K562 (cell line): ENCODE data around the gene SERGEF. TPM values are rescaled to one million over a fixed set of nuclear protein-coding genes. Genes with fewer than 3 reads are reported as not detected.

Experiments used
- ATAC-seq: fragments of 200-7000 bp; cut with Tn5 transposase; 3 replicates; pipeline ENCODE4 v1.9.1; 2020; ENCODE audit warnings: moderate library complexity
- BruUV-seq: library from RNA; stranded (reverse); fragments of 400-500 nt; replicated peaks from 2 replicates; lab custom pipeline; 2021; lab: Mats Ljungman, UMichigan
- CTCF ChIA-PET: fragments of 300-600 bp; formaldehyde crosslinking; extraction: SDS; loops from one replicate; lab custom pipeline; 2021; ENCODE audit warnings: low intra/inter-chr PET ratio; lab: Yijun Ruan, JAX
- POLR2A ChIA-PET: fragments of 300-600, 350-650 bp; sonication (Branson Sonifier 250); formaldehyde crosslinking; extraction: SDS; loops from one replicate; lab custom pipeline; 2021; ENCODE audit warnings: antibody characterized with exemption, inconsistent platforms; lab: Yijun Ruan, JAX
- DNase-seq, 4 experiments: peaks; one replicate each; pipeline versions ENCODE4 v3.0.0 to v3.0.0-alpha.2; 2011 to 2018; ENCODE audit warnings: low spot score in 3 of 4, mixed read lengths in 3 of 4; ENCODE audit errors: extremely low read depth in 1 of 4
- FAIRE-seq: peaks from 2 replicates; lab custom pipeline; 2011; peaks lifted over from hg19 to GRCh38; lab: Jason Lieb, UNC
- H2AFZ ChIP-seq: 2 replicates; pipeline ENCODE4 v1.6.0; 2011; ENCODE audit warnings: low read depth, low read length, control low read depth, inconsistent platforms
- H3K27ac ChIP-seq: fragments of 200-600 bp; 3 replicates; pipeline ENCODE4 v1.8.0; 2011; ENCODE audit warnings: low read depth, mild to moderate bottlenecking, control low read depth, inconsistent platforms, low read length, moderate library complexity, mixed read lengths; ENCODE audit errors: extremely low read depth
- H3K27me3 ChIP-seq, 2 experiments: fragments of 300-600 bp in 1 of 2; 2 replicates in 1 of 2; 3 replicates in 1 of 2; pipeline versions ENCODE4 v1.6.0 to v1.8.0; 2011; ENCODE audit warnings: inconsistent platforms in 2 of 2, low read length in 2 of 2, mild to moderate bottlenecking in 1 of 2, mixed read lengths in 1 of 2, moderate library complexity in 1 of 2; ENCODE audit not compliant: control insufficient read depth in 2 of 2, insufficient read depth in 2 of 2
- H3K36me3 ChIP-seq: fragments of 300-600 bp; 3 replicates; pipeline ENCODE4 v1.8.0; 2011; ENCODE audit warnings: mild to moderate bottlenecking, low read length, inconsistent platforms; ENCODE audit not compliant: control insufficient read depth, insufficient read depth
- H3K4me1 ChIP-seq, 2 experiments: fragments of 200-600 bp in 1 of 2; replicated peaks in 1 of 2; 2 replicates in 1 of 2; 3 replicates in 1 of 2; pipeline versions ENCODE4 v1.5.1 to v1.8.0; 2011; ENCODE audit warnings: inconsistent platforms in 2 of 2, low read length in 2 of 2, mild to moderate bottlenecking in 1 of 2, mixed read lengths in 1 of 2, moderate library complexity in 1 of 2; ENCODE audit not compliant: control insufficient read depth in 2 of 2, insufficient read depth in 2 of 2
- H3K4me2 ChIP-seq: 2 replicates; pipeline ENCODE4 v1.6.1; 2011; ENCODE audit warnings: low read length, control low read depth, inconsistent platforms, mixed read lengths; ENCODE audit not compliant: insufficient read depth
- H3K4me3 ChIP-seq: fragments of 200-600 bp; sonication (generic), shearing (Covaris generic); 2 replicates; pipeline ENCODE4 v1.5.1; 2016; ENCODE audit warnings: control low read depth, inconsistent platforms
- H3K79me2 ChIP-seq: fragments of 200-600 bp; 3 replicates; pipeline ENCODE4 v1.8.0; 2011; ENCODE audit warnings: low read length, inconsistent platforms; ENCODE audit not compliant: control insufficient read depth, insufficient read depth
- H3K9ac ChIP-seq, 2 experiments: 2 replicates each; pipeline versions ENCODE4 v1.6.0 to v1.6.1; 2011; ENCODE audit warnings: low read depth in 2 of 2, low read length in 2 of 2, control low read depth in 1 of 2, inconsistent platforms in 1 of 2, mild to moderate bottlenecking in 1 of 2, mixed read lengths in 1 of 2; ENCODE audit not compliant: insufficient read depth in 1 of 2
- H3K9me1 ChIP-seq: one replicate; pipeline ENCODE4 v1.6.0; 2011; ENCODE audit warnings: inconsistent platforms, mild to moderate bottlenecking, low read length, moderate library complexity; ENCODE audit not compliant: control insufficient read depth, insufficient read depth
- H3K9me3 ChIP-seq: replicated peaks from 2 replicates; pipeline ENCODE4 v1.5.1; 2011; ENCODE audit warnings: low read depth, low read length, inconsistent platforms; ENCODE audit not compliant: control insufficient read depth, insufficient read depth
- H4K20me1 ChIP-seq: replicated peaks from 2 replicates; pipeline ENCODE4 v1.6.1; 2011; ENCODE audit warnings: low read length, inconsistent platforms, mixed read lengths; ENCODE audit not compliant: control insufficient read depth, insufficient read depth
- HMGXB4 ChIP-seq: sonication (generic); formaldehyde crosslinking; IDR thresholded peaks from 2 replicates; pipeline ENCODE4 v1.8.1; 2023; ENCODE audit warnings: mild to moderate bottlenecking, missing genetic modification reagents
- ZNF212 ChIP-seq: fragments of 450-650 bp; formaldehyde crosslinking; IDR thresholded peaks from 2 replicates; pipeline ENCODE4 v1.4.0; 2020; ENCODE audit warnings: mild to moderate bottlenecking
- ZNF431 ChIP-seq: sonication (generic); formaldehyde crosslinking; IDR thresholded peaks from 2 replicates; pipeline ENCODE4 v1.8.0; 2022; ENCODE audit warnings: mild to moderate bottlenecking, missing genetic modification reagents
- WGBS: fragments of 100-300 bp; shearing (Covaris generic); methylation state at CpG from one replicate; pipeline ENCODE4 v1.1.6; 2016; ENCODE audit warnings: low coverage, mixed read lengths; ENCODE audit not compliant: insufficient coverage; ENCODE audit errors: missing lambda C conversion rate; 5-methylcytosine and 5-hydroxymethylcytosine counted together
- in situ Hi-C: fragments of 300-500 bp; cut with MboI; formaldehyde crosslinking; loops from 4 replicates; pipeline ENCODE4 v1.15.0; 2018; ENCODE audit warnings: inconsistent platforms, mixed read lengths
- intact Hi-C: fragments of 100-400 bp; cut with micrococcal nuclease; formaldehyde crosslinking; loops from 2 replicates; pipeline ENCODE4 v1.14.2; 2022
- polyA plus RNA-seq, 8 experiments: library from polyadenylated mRNA; depleted of rRNA in 4 of 8; stranded (reverse) in 5 of 8; unstranded in 3 of 8; fragments of >200 nt; fragmentation: Nextera tagmentation in 2 of 8; fragmentation: Illumina TruSeq in 1 of 8; extraction: Ambion mirVana in 2 of 8; extraction: Trizol in 1 of 8; gene quantifications; 2 replicates each; pipeline versions ENCODE4 v1.2.1 to v1.2.3, GENCODE V29; 2011 to 2014; ENCODE audit warnings: inconsistent platforms in 1 of 8, missing spikeins in 1 of 8
- total RNA-seq, 7 experiments: library from RNA; depleted of rRNA in 6 of 7; stranded (reverse); fragments of >200 nt in 6 of 7; fragmentation: Illumina TruSeq in 2 of 7; extraction: Trizol in 2 of 7; gene quantifications; 2 replicates each; pipeline versions ENCODE4 v1.2.1 to v1.2.3, GENCODE V29; 2011 to 2021; ENCODE audit warnings: low replicate concordance in 1 of 7
- TF ChIP-seq, protein P1 (sequence below): fragments of 250-450 bp; sonication (Bioruptor Pico); IDR thresholded peaks from 2 replicates; pipeline ENCODE4 v1.4.0; 2020; ENCODE audit warnings: mild to moderate bottlenecking, moderate library complexity
- TF ChIP-seq, protein P2 (sequence below): fragments of 450-650 bp; IDR thresholded peaks from one replicate; pipeline ENCODE4 v1.6.1; 2018; ENCODE audit warnings: mild to moderate bottlenecking, moderate library complexity; ENCODE audit not compliant: partially characterized antibody

SERGEF gene
- total and polyA plus RNA-seq, 9 of the 15 experiments (the other 6 are each of a cell fraction or from before 2014, with no cell fraction given), result 10.2 to 28.0 (median 19.9) TPM

GRCh38 chr11:17883057-17883456 lies 129.8 kb downstream of the SERGEF start:
- FAIRE-seq (no peak), DNase-seq (no peak), ATAC-seq (no peak)
- WGBS, result 30% methylated on average over 3 of the region's 3 CpGs
- no peak overlapping the region for H3K4me2 ChIP-seq
- in situ Hi-C loops, result loop anchor here (10.0 kb wide), 1 partner anchor 662 kb away; no protein-coding TSS in a partner anchor
- H3K4me1 ChIP-seq, result no peaks in the 10 kb centered on the region
- no peaks in the 10 kb centered on the region for H3K9me1 ChIP-seq
- BruUV-seq, result no TSS peak
- H2AFZ ChIP-seq, result no peak overlapping the region
- POLR2A ChIA-PET, result interaction anchor here (0.6 to 1.6 kb wide), 4 partner anchors 9 to 1945 kb away, joined by 3 to 4 read pairs (median 3); no protein-coding TSS in a partner anchor
- H3K79me2 ChIP-seq, result no peaks in the 10 kb centered on the region
- no peak overlapping the region for H3K27ac ChIP-seq
- H3K9me3 ChIP-seq, result no peaks in the 10 kb centered on the region
- H3K9ac ChIP-seq, result no peak overlapping the region
- TF ChIP-seq, protein P1, sequence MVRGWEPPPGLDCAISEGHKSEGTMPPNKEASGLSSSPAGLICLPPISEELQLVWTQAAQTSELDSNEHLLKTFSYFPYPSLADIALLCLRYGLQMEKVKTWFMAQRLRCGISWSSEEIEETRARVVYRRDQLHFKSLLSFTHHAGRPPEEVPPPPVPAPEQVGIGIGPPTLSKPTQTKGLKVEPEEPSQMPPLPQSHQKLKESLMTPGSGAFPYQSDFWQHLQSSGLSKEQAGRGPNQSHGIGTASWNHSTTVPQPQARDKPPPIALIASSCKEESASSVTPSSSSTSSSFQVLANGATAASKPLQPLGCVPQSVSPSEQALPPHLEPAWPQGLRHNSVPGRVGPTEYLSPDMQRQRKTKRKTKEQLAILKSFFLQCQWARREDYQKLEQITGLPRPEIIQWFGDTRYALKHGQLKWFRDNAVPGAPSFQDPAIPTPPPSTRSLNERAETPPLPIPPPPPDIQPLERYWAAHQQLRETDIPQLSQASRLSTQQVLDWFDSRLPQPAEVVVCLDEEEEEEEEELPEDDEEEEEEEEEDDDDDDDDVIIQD, result no peak
- TF ChIP-seq, protein P2, sequence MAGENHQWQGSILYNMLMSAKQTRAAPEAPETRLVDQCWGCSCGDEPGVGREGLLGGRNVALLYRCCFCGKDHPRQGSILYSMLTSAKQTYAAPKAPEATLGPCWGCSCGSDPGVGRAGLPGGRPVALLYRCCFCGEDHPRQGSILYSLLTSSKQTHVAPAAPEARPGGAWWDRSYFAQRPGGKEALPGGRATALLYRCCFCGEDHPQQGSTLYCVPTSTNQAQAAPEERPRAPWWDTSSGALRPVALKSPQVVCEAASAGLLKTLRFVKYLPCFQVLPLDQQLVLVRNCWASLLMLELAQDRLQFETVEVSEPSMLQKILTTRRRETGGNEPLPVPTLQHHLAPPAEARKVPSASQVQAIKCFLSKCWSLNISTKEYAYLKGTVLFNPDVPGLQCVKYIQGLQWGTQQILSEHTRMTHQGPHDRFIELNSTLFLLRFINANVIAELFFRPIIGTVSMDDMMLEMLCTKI, result no peak
- TF ChIP-seq HMGXB4 (CRISPR knock-in tag) (no peak), ZNF431 (CRISPR knock-in tag) (no peak), ZNF212 (CRISPR knock-in tag) (no peak)
- intact Hi-C loops, result no loop called here
- H3K36me3 ChIP-seq, result no peaks in the 10 kb centered on the region
- CTCF ChIA-PET, result no interaction called here
- H3K4me3 ChIP-seq, result no peak overlapping the region
- H4K20me1 ChIP-seq, result no peaks in the 10 kb centered on the region
- H3K27me3 ChIP-seq, result no peaks in the 10 kb centered on the region
